BE2C (cell line): ENCODE data around the gene AKAP13.

Source experiments
- DNase-seq: peaks from one replicate; pipeline ENCODE4 v3.0.0-alpha.2; 2020
- H3K27me3 ChIP-seq: fragments of 250-450 bp; sonication (Bioruptor Pico); 2 replicates; pipeline ENCODE4 v1.5.1; 2020; ENCODE audit warnings: mild to moderate bottlenecking
- H3K36me3 ChIP-seq: fragments of 250-450 bp; sonication (Bioruptor Pico); 2 replicates; pipeline ENCODE4 v1.5.1; 2020; ENCODE audit warnings: mild to moderate bottlenecking
- H3K4me1 ChIP-seq: fragments of 250-450 bp; sonication (Bioruptor Pico); 2 replicates; pipeline ENCODE4 v1.5.1; 2020
- H3K4me3 ChIP-seq: 2 replicates; pipeline ENCODE4 v1.5.1; 2011; ENCODE audit warnings: low read depth, low read length
- H3K9me3 ChIP-seq: fragments of 250-450 bp; sonication (Bioruptor Pico); 2 replicates; pipeline ENCODE4 v1.5.1; 2020
- TF ChIP-seq, protein P1 (sequence below): IDR thresholded peaks from 2 replicates; pipeline ENCODE4 v1.5.1; 2012; ENCODE audit warnings: mild to moderate bottlenecking, low read depth, low read length

The AKAP13 gene

DNA sequence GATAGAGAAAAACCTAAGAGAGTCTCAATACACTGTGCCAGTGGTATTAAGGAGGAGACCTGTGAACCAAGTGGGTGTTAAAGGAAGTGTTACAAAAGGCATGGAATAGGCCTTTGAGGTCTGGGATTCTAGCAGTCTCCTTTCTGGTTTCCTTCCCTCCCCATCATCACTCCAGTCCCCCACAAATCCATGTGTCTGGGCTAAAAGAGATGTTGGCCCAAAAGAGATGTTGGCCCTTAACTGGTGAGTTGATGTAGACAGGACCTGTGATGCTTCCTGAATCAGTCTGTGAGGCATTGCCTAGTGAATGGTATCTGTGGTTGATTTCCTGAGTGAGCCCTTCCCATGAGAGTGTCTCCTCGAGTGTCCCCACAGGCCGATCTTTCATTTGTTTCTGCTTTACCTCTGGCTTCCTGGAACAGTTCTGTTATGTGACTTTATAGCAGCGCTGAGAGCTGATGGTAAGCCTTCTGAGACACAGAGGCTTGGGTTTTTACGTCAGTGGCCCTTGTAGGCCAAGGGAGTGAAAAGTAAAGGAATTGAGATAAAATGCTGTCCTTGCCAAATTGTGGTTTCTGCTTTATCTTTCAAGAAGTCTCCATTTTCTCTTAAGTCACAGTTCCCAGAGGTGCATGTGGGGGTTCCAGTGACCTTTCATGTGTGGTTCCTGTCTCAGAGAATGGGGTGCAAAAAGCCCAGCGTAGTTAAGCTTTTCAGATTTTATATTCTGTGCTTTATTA is 326.5 kb downstream of the AKAP13 start:
- no peaks in the 10 kb centered on the region for H3K4me1 ChIP-seq
- no peak overlapping the region for H3K4me3 ChIP-seq
- TF ChIP-seq, protein P1, sequence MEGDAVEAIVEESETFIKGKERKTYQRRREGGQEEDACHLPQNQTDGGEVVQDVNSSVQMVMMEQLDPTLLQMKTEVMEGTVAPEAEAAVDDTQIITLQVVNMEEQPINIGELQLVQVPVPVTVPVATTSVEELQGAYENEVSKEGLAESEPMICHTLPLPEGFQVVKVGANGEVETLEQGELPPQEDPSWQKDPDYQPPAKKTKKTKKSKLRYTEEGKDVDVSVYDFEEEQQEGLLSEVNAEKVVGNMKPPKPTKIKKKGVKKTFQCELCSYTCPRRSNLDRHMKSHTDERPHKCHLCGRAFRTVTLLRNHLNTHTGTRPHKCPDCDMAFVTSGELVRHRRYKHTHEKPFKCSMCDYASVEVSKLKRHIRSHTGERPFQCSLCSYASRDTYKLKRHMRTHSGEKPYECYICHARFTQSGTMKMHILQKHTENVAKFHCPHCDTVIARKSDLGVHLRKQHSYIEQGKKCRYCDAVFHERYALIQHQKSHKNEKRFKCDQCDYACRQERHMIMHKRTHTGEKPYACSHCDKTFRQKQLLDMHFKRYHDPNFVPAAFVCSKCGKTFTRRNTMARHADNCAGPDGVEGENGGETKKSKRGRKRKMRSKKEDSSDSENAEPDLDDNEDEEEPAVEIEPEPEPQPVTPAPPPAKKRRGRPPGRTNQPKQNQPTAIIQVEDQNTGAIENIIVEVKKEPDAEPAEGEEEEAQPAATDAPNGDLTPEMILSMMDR = no peak

DNA sequence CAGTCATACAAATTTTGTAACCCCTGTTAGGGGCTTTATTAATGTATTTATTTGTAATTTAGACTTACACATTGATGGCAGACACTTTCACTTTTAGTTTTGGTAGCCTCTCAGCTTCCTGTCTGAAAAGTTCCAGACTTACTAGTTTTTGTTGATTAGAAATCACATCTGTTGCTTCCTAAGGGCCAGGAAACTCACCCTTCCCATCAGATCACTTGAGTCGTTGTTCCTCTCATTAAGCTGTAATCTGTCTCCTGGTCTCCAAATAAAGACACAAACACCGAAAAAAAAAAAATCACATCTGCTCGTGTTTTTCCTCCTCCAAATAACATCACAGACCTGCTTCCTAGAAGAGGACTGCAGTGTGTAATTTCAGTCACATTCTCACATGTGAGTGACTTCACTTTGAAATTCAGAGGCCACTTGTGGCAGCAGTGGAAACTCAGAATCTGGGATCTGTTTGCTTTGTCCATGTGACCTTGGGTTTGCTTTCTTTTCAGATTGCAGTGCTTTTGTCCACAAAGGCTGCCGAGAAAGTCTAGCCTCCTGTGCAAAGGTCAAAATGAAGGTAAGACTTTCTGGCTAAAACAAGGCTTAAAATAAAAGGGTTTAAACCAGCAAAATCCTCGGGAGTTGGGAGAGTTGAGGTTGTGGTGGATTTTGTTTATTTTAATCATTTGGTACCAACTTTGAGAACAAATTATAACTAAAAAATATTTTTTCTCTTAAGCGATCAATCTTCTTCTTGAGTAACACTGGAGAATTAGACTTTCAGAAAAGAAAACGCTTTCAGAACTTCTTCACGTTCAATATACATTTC is 327.3 kb downstream of the AKAP13 start:
- Histone ChIP-seq H3K27me3 (no peaks in the 10 kb centered on the region), H3K9me3 (no peaks in the 10 kb centered on the region), H3K36me3 (peaks cover 13% of the 10 kb centered on the region; the same call in 1 of the 2 replicates), H3K4me3 (no peak overlapping the region), H3K4me1 (no peaks in the 10 kb centered on the region)
- DNase-seq = no peak
- TF ChIP-seq, protein P1 = no peak

More for the DNA sequence above, 326.5 kb downstream of the AKAP13 start:
- no peak for DNase-seq
- Histone ChIP-seq H3K9me3 (no peaks in the 10 kb centered on the region), H3K36me3 (peaks cover 18% of the 10 kb centered on the region), H3K27me3 (no peaks in the 10 kb centered on the region)

DNA sequence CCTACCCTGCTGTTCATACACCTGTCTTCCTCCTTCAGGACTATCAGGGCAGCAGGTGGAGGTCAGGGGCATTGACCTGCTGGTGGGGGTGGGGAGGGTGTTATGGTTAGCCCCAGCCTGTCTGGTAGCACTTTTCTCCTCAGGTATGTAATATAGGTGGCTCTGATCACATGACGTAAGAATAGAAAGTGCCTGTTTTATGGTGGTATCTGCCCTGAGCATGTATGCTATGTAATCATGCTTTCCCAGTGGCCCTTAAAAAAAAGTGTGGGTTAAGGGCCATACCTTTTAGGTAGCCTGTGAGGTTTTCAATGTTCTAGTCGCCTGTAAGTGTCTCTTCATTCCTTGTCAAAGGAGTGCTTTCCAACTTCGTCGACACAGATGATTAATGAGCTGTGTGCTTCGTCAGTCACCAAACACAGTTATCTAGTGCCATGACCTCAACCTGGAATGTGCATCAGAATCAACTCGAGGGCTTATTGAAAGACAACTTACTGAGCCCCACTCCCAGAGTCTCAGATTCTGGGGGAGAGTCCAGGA is 328.1 kb downstream of the AKAP13 start:
- no peak for DNase-seq
- H3K9me3 ChIP-seq = no peaks in the 10 kb centered on the region
- H3K4me1 ChIP-seq = no peaks in the 10 kb centered on the region
- H3K36me3 ChIP-seq = peaks cover 13% of the 10 kb centered on the region; the same call in 1 of the 2 replicates
- H3K27me3 ChIP-seq = no peaks in the 10 kb centered on the region
- H3K4me3 ChIP-seq = no peak overlapping the region
- TF ChIP-seq, protein P1 = no peak

DNA sequence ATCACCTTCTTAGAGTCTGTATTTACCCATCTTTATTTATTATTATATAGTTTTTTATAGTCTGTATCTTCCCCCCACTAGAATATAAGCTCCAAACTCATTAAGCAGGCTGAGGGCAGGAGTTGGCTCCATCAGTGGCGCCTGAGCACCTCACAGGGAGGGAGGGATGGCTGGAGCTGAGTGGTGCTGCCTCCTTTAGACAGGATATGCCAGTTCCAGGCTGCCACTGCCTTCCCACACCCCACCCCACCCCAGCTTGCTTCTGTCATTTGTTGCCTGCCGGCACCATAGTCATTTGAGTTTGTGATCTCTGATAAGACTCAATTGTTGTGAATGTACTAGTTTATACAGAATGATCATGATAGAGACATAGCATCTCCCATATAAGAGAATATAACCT is 328.8 kb downstream of the AKAP13 start:
- TF ChIP-seq, protein P1 = no peak
- no peak for DNase-seq
- Histone ChIP-seq H3K4me1 (no peaks in the 10 kb centered on the region), H3K4me3 (no peak overlapping the region), H3K36me3 (peaks cover 19% of the 10 kb centered on the region), H3K27me3 (no peaks in the 10 kb centered on the region), H3K9me3 (no peaks in the 10 kb centered on the region)

DNA sequence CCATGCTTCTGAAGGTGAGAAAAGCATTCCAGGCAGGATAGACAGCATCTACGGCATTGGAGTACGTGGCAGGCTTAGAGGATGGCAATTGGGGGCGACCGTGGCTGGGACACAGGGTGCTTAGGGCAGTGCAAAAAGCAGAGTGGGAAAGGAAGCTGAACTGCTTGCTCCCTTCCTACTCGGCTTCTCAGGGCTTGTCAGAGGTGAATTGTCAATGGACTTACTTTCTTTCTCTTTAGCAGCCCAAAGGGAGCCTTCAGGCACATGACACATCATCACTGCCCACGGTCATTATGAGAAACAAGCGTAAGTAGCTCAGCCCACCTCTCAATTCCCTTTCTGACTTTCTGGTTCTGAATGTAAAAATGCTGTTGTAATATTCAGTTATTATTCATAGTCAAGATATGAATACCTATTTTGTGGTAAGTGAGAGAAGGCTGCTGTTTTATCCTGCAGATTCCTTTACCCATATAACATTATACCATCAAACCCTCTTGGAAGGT is 330.0 kb downstream of the AKAP13 start:
- H3K36me3 ChIP-seq = peaks cover 19% of the 10 kb centered on the region
- H3K4me1 ChIP-seq = no peaks in the 10 kb centered on the region
- TF ChIP-seq, protein P1 = no peak
- H3K9me3 ChIP-seq = no peaks in the 10 kb centered on the region
- no peak overlapping the region for H3K4me3 ChIP-seq
- no peaks in the 10 kb centered on the region for H3K27me3 ChIP-seq
- DNase-seq = no peak
